Stimulated activated CD8-positive, alpha-beta memory T cell treated with anti-CD3 and anti-CD28 coated beads, Interleukin-2, amount 100 ng/mL, for 48 hours (primary cell): ENCODE data around the gene F8A1.
"Not testable (repeated sequence)": the region's sequence is repeated elsewhere in the genome, so short reads cannot be mapped to it uniquely, and the experiment has no call there.

Experiments used
- DNase-seq, 2 donors: peaks; one replicate each; pipeline ENCODE4 v3.0.0-alpha.2; 2020; ENCODE audit warnings: low read depth in 2 of 2

Gene F8A1

GRCh38 chrX:154886069-154886788, at the start of gene F8A1:
Gene F8A1 (plus strand): TSS chrX:154886355. CDS start chrX:154886375, 20 bp downstream.
- DNase-seq = peak; percentile 26 to 38

DNA sequence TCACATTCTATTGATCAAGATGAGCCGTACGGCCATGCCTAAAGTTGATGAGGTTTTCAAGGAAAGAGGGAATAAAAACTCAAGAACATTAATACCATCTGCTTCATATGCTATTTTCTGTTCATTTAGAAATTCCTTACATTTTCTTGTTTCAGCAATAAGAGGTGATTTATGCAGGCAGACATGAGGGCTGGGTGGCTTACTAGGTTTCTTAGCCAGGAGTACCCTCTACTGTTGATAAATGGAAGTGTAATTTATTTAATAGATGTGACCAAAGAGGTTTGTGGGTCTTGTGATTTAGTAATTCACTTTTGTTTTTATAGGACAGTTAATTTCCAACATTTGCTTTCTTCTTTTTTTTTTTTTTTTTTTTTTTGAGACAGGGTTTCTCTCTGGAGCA, 45.3 kb upstream of the F8A1 start:
- DNase-seq = no peak

DNA sequence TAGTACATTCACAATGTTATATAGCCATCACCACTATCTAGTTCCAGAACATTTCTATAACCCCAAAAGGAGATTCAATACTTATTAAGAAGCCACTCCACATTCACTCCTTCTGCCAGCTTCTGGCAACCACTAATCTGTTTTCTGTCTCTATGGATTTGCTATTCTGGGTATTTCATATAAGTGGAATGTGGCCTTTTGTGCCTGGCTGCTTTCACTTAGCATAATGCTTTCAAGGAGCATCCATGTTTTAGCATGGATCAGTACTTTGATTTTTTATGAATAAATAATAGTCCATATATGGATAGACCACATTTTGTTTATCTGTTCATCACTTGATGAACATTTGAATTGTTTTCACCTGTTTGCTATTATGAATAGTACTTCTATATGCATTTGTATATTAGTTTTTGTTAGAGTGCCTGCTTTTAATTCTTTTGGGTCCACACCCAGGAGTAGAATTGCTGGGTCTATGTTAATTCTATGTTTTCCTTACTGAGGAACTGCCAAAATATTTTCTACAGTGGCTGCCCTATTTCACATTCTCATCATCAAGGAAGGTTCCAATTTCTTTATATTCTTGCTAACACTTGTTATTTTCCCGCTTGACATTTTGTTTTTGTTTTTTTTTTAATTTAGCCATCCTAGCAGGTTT, 35.1 kb upstream of the F8A1 start:
- no peak for DNase-seq

- DNase-seq = no peak
These were observed 30.9 kb upstream of the F8A1 start for GRCh38 chrX:154855256-154855655.

DNA sequence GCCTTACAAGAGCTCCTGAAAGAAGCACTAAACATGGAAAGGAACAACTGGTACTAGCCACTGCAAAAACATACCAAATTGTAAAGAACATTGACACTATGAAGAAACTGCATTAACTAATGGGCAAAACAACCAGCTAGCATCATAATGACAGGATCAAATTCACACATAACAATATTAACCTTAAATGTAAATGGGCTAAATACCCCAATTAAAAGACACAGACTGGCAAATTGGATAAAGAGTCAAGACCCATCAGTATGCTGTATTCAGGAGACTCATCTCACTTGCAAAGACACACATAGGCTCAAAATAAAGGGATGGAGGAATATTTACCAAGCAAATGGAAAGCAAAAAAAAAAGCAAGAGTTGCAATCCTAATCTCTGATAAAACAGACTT, 17.6 kb upstream of the F8A1 start:
- DNase-seq = not testable (repeated sequence)

DNA sequence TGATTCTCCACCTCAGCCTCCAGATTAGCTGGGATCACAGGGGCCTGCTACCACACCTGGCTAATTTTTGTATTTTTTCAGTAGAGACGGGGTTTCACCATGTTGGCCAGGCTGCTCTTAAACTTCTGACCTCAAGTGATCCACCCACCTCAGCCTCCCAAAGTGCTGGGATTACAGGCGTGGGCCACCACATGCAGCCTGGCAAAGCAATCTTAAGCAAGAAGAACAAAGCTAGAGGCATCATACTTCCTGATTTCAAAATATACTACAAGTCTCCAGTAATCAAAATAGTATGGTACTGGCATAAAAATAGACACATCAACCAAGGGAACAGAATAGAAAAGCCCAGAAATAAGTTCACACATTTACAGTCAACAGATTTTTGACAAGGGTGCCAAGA, 12.8 kb upstream of the F8A1 start:
- no peak for DNase-seq

GRCh38 chrX:154884069-154884468, 2.1 kb upstream of the F8A1 start:
- not testable (repeated sequence) for DNase-seq

DNA sequence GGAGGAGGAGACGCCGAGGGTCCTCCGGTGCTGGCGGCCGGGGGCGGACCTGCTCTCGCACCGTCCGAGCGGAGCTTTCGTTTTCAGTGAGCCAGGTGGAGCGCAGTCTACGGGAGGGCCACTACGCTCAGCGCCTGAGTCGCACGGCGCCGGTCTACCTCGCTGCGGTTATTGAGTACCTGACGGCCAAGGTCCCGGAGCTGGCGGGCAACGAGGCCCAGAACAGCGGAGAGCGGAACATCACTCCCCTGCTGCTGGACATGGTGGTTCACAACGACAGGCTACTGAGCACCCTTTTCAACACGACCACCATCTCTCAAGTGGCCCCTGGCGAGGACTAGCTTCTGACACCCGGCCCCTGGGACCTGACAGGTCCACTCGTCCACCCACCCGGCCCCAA, 1.1 kb upstream of the F8A1 start:
- DNase-seq = not testable (repeated sequence)

- DNase-seq = not testable (repeated sequence)
These were observed 606 bp upstream of the F8A1 start for GRCh38 chrX:154885549-154885948.

DNA sequence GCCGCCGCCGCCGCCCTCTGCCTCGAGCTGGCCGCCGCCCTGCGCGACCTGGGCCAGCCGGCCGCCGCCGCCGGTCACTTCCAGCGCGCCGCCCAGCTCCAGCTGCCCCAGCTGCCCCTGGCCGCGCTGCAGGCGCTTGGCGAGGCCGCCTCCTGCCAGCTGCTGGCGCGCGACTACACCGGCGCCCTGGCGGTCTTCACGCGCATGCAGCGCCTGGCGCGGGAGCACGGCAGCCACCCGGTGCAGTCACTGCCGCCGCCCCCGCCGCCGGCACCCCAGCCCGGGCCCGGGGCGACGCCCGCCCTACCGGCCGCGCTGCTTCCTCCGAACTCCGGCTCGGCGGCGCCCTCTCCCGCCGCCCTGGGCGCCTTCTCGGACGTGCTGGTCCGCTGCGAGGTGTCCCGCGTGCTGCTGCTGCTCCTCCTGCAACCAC, 650 bp downstream of the F8A1 start:
- DNase-seq = not testable (repeated sequence)

GRCh38 chrX:154890990-154891639, 5.0 kb downstream of the F8A1 start:
- no peak for DNase-seq

DNA sequence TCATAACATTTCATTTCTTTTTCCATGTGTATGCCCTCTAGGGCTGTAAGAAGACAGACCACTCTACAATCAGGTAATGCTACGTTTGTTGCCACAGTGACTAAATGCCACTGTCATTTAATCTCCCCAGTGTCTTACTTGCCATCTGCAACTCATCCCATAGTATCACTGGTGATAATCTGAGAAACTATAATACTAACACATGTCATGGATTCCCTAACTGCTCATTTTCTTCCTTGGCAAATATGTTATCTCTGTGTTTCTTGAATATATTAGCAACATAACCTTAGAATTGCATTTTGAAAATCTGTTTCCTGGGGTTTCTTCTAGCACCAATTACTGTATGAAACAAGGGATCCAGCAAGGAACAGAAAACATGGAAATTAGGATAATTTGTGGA, 6.1 kb downstream of the F8A1 start:
- DNase-seq = no peak

DNA sequence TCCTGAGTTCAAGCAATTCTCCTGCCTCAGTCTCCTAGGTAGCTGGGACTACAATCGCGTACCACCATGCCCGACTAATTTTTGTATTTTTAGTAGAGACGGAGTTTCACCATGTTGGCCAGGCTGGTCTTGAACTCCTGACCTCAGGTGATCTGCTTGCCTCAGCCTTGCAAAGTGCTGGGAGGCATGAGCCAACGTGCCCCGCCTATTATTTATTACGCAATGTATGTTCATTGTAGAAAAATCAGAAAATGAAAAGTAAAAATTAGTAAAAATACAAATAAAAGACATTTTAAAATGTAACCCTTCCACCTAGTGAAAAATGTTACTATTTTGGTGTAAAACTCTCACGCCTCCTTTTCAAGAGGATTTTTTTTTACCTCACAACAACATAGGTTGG, 14.2 kb downstream of the F8A1 start:
- no peak for DNase-seq

DNA sequence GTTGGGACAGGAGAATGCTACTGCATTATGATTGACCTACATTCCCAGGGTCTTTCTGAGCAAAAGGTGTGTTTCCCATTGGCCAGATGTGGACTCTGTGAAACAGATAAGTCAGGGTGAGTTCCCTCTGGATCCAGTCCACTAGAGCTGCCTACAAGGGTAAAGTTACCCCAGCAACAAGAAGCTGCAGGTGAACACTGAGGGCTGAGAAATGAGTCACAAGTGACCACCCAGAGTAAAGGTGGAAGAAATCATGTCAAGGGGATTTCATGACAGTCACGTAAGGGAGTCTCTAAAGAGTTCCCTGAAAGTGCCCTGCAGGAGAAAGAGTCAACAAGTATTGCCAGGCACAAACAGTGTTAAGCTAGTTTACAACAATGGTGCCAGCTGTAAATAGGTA, 16.3 kb downstream of the F8A1 start:
- no peak for DNase-seq

DNA sequence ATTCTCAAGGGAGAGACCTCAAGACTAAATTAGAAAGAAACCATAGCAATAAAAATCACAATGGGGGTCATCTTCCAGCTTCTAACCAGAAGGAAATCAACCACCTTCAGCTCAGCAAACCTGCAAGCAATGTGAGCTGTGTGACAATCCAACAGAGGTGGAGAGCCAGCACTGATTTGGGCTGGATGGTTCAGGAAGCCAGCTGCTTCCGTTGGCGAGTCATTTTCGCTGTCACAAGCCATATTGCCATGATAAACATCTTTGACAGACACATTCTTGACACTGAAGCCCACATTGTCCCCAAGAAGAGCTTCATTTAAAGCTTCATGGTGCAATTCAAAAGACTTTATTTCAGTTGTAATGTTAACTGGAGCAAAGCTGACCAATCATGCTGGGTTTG, 22.7 kb downstream of the F8A1 start:
- DNase-seq = no peak

DNA sequence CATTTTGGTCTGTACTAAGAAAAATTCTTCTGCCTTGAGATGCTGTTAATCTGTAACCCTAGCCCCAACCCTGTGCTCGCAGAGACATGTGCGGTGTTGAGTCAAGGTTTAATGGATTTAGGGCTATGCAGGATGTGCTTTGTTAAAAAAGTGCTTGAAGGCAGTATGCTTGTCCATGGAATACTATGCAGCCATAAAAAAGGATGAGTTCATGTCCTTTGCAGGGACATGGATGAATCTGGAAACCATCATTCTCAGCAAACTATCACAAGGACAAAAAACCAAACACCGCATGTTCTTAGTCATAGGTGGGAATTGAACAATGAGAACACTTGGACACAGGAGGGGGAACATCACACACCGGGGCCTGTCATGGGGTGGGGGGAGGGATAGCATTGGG, 23.9 kb downstream of the F8A1 start:
- DNase-seq = not testable (repeated sequence)

GRCh38 chrX:154910528-154910927, 24.4 kb downstream of the F8A1 start:
- not testable (repeated sequence) for DNase-seq

DNA sequence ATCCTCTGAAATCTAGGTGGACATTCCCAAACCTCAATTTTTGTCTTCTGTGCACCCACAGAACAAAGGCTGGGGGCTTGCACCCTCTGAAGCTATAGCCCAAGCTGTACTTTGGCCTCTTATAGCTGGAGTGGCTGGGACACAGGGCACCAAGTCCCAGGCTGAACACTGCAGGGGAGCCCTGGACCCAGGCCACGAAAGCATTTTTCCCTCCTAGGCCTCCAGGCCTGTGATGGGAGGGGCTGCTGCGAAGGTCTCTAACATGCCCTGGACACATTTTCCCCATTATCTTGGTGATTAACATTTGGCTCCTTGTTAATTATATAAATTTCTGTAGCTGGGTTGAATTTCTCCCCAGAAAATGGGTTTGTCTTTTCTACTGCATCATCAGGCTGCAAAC, 27.9 kb downstream of the F8A1 start:
- DNase-seq = no peak

DNA sequence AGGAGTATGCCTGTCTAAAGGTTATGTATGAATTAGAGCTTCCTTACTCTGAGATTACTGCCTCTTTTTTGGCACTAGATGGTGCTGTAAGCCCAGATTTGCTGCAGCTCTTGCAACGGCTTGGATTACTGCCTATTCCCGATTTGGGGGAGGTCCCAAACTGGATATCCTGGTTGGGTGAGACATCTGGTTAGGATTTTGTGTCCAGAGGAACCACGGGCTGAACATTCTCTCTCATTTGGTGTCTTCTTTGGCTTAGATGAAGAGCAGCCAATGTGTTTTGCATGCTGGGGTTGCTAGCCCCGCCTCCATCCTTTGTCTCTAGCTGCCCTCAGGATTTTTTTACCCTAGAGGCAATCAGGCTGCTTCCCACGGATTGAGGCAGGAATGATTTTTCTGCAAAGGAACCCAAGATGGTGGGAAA, 31.9 kb downstream of the F8A1 start:
- DNase-seq = no peak

- DNase-seq = not testable (repeated sequence)
These were observed 38.6 kb downstream of the F8A1 start for GRCh38 chrX:154924771-154925170.
